T-helper 2 cell treated with Interferon-gamma antibody and Interleukin-4, amounts not matched to agents 5 μg/mL and 100 μg/mL, for 36 hours (primary cell): ENCODE data around the gene STX10.
"Not testable (repeated sequence)": the region's sequence is repeated elsewhere in the genome, so short reads cannot be mapped to it uniquely, and the experiment has no call there.

Experiments used
- DNase-seq: peaks from one replicate; pipeline ENCODE4 v3.0.0; 2021; ENCODE audit warnings: low spot score
- H3K27ac Mint-ChIP-seq: one replicate; pipeline ENCODE4 v1.8.0; 2021; ENCODE audit warnings: mild to moderate bottlenecking, mixed read lengths
- H3K27me3 Mint-ChIP-seq: one replicate; pipeline ENCODE4 v1.8.0; 2021; ENCODE audit warnings: low read depth, mixed read lengths
- H3K36me3 Mint-ChIP-seq: one replicate; pipeline ENCODE4 v1.8.0; 2021; ENCODE audit warnings: low read depth, mixed read lengths
- H3K4me1 Mint-ChIP-seq: one replicate; pipeline ENCODE4 v1.8.0; 2021; ENCODE audit warnings: low read depth, mixed read lengths
- H3K4me3 Mint-ChIP-seq: one replicate; pipeline ENCODE4 v1.8.0; 2022; ENCODE audit warnings: mild to moderate bottlenecking, moderate library complexity, mixed read lengths
- H3K9me3 Mint-ChIP-seq: one replicate; pipeline ENCODE4 v1.8.0; 2021; ENCODE audit warnings: mixed read lengths

STX10 gene

GRCh38 chr19:13155472-13156359 is 5.5 kb upstream of the STX10 start:
- DNase-seq = peak; percentile 85
- Mint-ChIP-seq H3K27me3 (peaks cover 6% of the 10 kb centered on the region), H3K27ac (peak overlapping the region; percentile 99), H3K9me3 (no peaks in the 10 kb centered on the region), H3K4me3 (peak overlapping the region; percentile 92), H3K36me3 (peaks cover 32% of the 10 kb centered on the region), H3K4me1 (peaks cover 38% of the 10 kb centered on the region)

- H3K4me1 Mint-ChIP-seq = peaks cover 37% of the 10 kb centered on the region
Measured at GRCh38 chr19:13154911-13155471, 4.8 kb upstream of the STX10 start.

GRCh38 chr19:13154241-13154778 is 4.1 kb upstream of the STX10 start:
- peaks cover 6% of the 10 kb centered on the region for H3K27me3 Mint-ChIP-seq
- H3K4me3 Mint-ChIP-seq = peak overlapping the region; percentile 92
- DNase-seq = peak; percentile 78
- H3K4me1 Mint-ChIP-seq = peaks cover 37% of the 10 kb centered on the region
- peak overlapping the region; percentile 99 for H3K27ac Mint-ChIP-seq
- no peaks in the 10 kb centered on the region for H3K9me3 Mint-ChIP-seq
- peaks cover 32% of the 10 kb centered on the region for H3K36me3 Mint-ChIP-seq

More at GRCh38 chr19:13154911-13155471, 4.8 kb upstream of the STX10 start:
- peak; percentile 83 for DNase-seq
- peak overlapping the region; percentile 92 for H3K4me3 Mint-ChIP-seq
- H3K27ac Mint-ChIP-seq = peak overlapping the region; percentile 99
- H3K36me3 Mint-ChIP-seq = peaks cover 32% of the 10 kb centered on the region
- peaks cover 6% of the 10 kb centered on the region for H3K27me3 Mint-ChIP-seq
- no peaks in the 10 kb centered on the region for H3K9me3 Mint-ChIP-seq

GRCh38 chr19:13153569-13154240 is 3.5 kb upstream of the STX10 start:
- peak overlapping the region; percentile 99 for H3K27ac Mint-ChIP-seq
- H3K36me3 Mint-ChIP-seq = peaks cover 32% of the 10 kb centered on the region
- H3K27me3 Mint-ChIP-seq = peaks cover 6% of the 10 kb centered on the region
- H3K4me1 Mint-ChIP-seq = peaks cover 38% of the 10 kb centered on the region
- DNase-seq = no peak
- peak overlapping the region; percentile 92 for H3K4me3 Mint-ChIP-seq
- no peaks in the 10 kb centered on the region for H3K9me3 Mint-ChIP-seq

- Mint-ChIP-seq H3K36me3 (peaks cover 30% of the 10 kb centered on the region), H3K9me3 (no peaks in the 10 kb centered on the region), H3K27me3 (peaks cover 6% of the 10 kb centered on the region), H3K27ac (peak overlapping the region; percentile 99), H3K4me3 (peak overlapping the region; percentile 92), H3K4me1 (peaks cover 35% of the 10 kb centered on the region)
- DNase-seq = peak; percentile 96
Measured at GRCh38 chr19:13152974-13153568, 2.9 kb upstream of the STX10 start.

- H3K9me3 Mint-ChIP-seq = no peaks in the 10 kb centered on the region
- peaks cover 30% of the 10 kb centered on the region for H3K36me3 Mint-ChIP-seq
- H3K27ac Mint-ChIP-seq = peak overlapping the region; percentile 99
- peaks cover 6% of the 10 kb centered on the region for H3K27me3 Mint-ChIP-seq
- no peak for DNase-seq
- peaks cover 30% of the 10 kb centered on the region for H3K4me1 Mint-ChIP-seq
- peak overlapping the region; percentile 92 for H3K4me3 Mint-ChIP-seq
Measured at GRCh38 chr19:13152356-13152973, 2.3 kb upstream of the STX10 start.

- DNase-seq = peak; percentile 96
- peaks cover 33% of the 10 kb centered on the region for H3K36me3 Mint-ChIP-seq
- H3K27ac Mint-ChIP-seq = peak overlapping the region; percentile 99
- H3K27me3 Mint-ChIP-seq = peaks cover 6% of the 10 kb centered on the region
- H3K4me3 Mint-ChIP-seq = peak overlapping the region; percentile 92
- no peaks in the 10 kb centered on the region for H3K9me3 Mint-ChIP-seq
- peaks cover 27% of the 10 kb centered on the region for H3K4me1 Mint-ChIP-seq
Measured at GRCh38 chr19:13151605-13152355, 1.6 kb upstream of the STX10 start.

GRCh38 chr19:13150931-13151604 is 893 bp upstream of the STX10 start:
- Mint-ChIP-seq H3K27me3 (peaks cover 6% of the 10 kb centered on the region), H3K27ac (peak overlapping the region; percentile 82), H3K4me1 (peaks cover 20% of the 10 kb centered on the region), H3K4me3 (peak overlapping the region; percentile 92), H3K9me3 (no peaks in the 10 kb centered on the region), H3K36me3 (peaks cover 33% of the 10 kb centered on the region)
- no peak for DNase-seq

- Mint-ChIP-seq H3K36me3 (peaks cover 27% of the 10 kb centered on the region), H3K4me1 (peaks cover 18% of the 10 kb centered on the region), H3K9me3 (no peaks in the 10 kb centered on the region), H3K27me3 (peaks cover 6% of the 10 kb centered on the region), H3K27ac (peak overlapping the region; percentile 82), H3K4me3 (peak overlapping the region; percentile 92)
- peak; percentile 41 for DNase-seq
Measured at GRCh38 chr19:13149628-13150186, 468 bp downstream of the STX10 start.

- H3K27me3 Mint-ChIP-seq, H3K9me3 Mint-ChIP-seq, DNase-seq: not testable (repeated sequence)
- Mint-ChIP-seq H3K4me1 (peaks cover 18% of the 10 kb centered on the region), H3K4me3 (peak overlapping the region; percentile 92), H3K36me3 (peaks cover 22% of the 10 kb centered on the region), H3K27ac (peak overlapping the region; percentile 57)
Measured at GRCh38 chr19:13149173-13149627, 975 bp downstream of the STX10 start.

- no peaks in the 10 kb centered on the region for H3K9me3 Mint-ChIP-seq
- no peak overlapping the region for H3K27ac Mint-ChIP-seq
Measured at GRCh38 chr19:13146763-13147563, 3.2 kb downstream of the STX10 start.

More at GRCh38 chr19:13146763-13147563, 3.2 kb downstream of the STX10 start:
- H3K36me3 Mint-ChIP-seq = peaks cover 12% of the 10 kb centered on the region
- H3K4me3 Mint-ChIP-seq = peak overlapping the region; percentile 54
- peaks cover 18% of the 10 kb centered on the region for H3K4me1 Mint-ChIP-seq
- no peaks in the 10 kb centered on the region for H3K27me3 Mint-ChIP-seq
- no peak for DNase-seq
